Sigmoid colon (tissue), 7 donors: ENCODE measurements around the gene RSF1. TPM values are rescaled to one million over a fixed set of nuclear protein-coding genes. Genes with fewer than 3 reads are reported as not detected.

Experiments used
- DNase-seq: peaks from one replicate; pipeline ENCODE4 v3.0.0-alpha.2; 2019
- H3K27ac ChIP-seq, 4 donors: fragments of 200-600 bp; sonication (generic); one replicate each; pipeline ENCODE4 v1.5.1; 2016 to 2019; ENCODE audit warnings: mild to moderate bottlenecking in 1 of 4
- H3K27me3 ChIP-seq, 3 donors: fragments of 200-600 bp; sonication (generic); one replicate each; pipeline ENCODE4 v1.5.1; 2019; ENCODE audit warnings: mild to moderate bottlenecking in 1 of 3
- H3K36me3 ChIP-seq, 4 donors: fragments of 200-600 bp; sonication (generic); one replicate each; pipeline ENCODE4 v1.5.1; 2016 to 2019
- H3K4me1 ChIP-seq, 4 donors: fragments of 200-600 bp; sonication (generic); one replicate each; pipeline ENCODE4 v1.5.1; 2017 to 2019
- H3K4me3 ChIP-seq, 4 donors: fragments of 200-600 bp; sonication (generic); one replicate each; pipeline ENCODE4 v1.5.1; 2017 to 2019; ENCODE audit warnings: mild to moderate bottlenecking in 2 of 4, moderate library complexity in 1 of 4
- H3K9me3 ChIP-seq, 4 donors: fragments of 200-600 bp in 3 of 4; sonication (generic) in 3 of 4; one replicate each; pipeline versions ENCODE4 v1.5.1 to v1.6.1; 2013 to 2019
- EP300 ChIP-seq, 4 donors: sonication (generic); formaldehyde crosslinking; IDR thresholded peaks; one replicate each; pipeline ENCODE4 v1.6.1; 2017; ENCODE audit warnings: antibody characterized with exemption in 4 of 4
- POLR2A ChIP-seq, 2 donors: fragments of 450-650 bp; IDR thresholded peaks; one replicate each; pipeline ENCODE4 v1.6.1; 2016; ENCODE audit warnings: antibody characterized with exemption in 2 of 2, mild to moderate bottlenecking in 2 of 2, moderate library complexity in 2 of 2
- POLR2AphosphoS5 ChIP-seq, 4 donors: sonication (generic); formaldehyde crosslinking; IDR thresholded peaks; one replicate each; pipeline ENCODE4 v1.6.1; 2017; ENCODE audit warnings: antibody characterized with exemption in 4 of 4
- WGBS, 2 donors: extraction: QIAGEN DNeasy Blood & Tissue Kit; methylation state at CpG; one replicate each; pipeline ENCODE4 v1.1.7; 2013; 5-methylcytosine and 5-hydroxymethylcytosine counted together
- intact Hi-C: fragments of 100-400 bp; cut with DNase I; formaldehyde crosslinking; loops from one replicate; pipeline ENCODE4 v1.15.1; 2023
- polyA plus RNA-seq, 3 donors: library from polyadenylated mRNA; stranded (reverse); fragments of 200-250 nt; gene quantifications; one replicate each; pipeline ENCODE4 v1.2.3, GENCODE V29; 2013
- small RNA-seq, 3 donors: library from RNA; depleted of rRNA; stranded (forward); fragments of <200 nt; gene quantifications; one replicate each; pipeline ENCODE3, GENCODE V24; 2016
- total RNA-seq, 4 donors: library from RNA; depleted of rRNA; stranded (reverse); fragments of >200 nt; gene quantifications; one replicate each; pipeline ENCODE4 v1.1.0, GENCODE V29; 2016
- TF ChIP-seq, protein P1 (sequence below), 4 experiments: fragments of 450-650 bp in 3 of 4; fragments of 200-600 bp in 1 of 4; IDR thresholded peaks; one replicate each; pipeline ENCODE4 v1.5.1; 2016 to 2019; ENCODE audit warnings: antibody characterized with exemption in 4 of 4, mild to moderate bottlenecking in 3 of 4, moderate library complexity in 2 of 4
- donor health status: healthy with polysubstance abuse.
- donor health status: Bipolar disorder and iron deficiency.
- donor health status: healthy.

Gene RSF1
- total and polyA plus RNA-seq, 7 donors, result 9.6 to 90.7 (median 61.5) TPM

DNA sequence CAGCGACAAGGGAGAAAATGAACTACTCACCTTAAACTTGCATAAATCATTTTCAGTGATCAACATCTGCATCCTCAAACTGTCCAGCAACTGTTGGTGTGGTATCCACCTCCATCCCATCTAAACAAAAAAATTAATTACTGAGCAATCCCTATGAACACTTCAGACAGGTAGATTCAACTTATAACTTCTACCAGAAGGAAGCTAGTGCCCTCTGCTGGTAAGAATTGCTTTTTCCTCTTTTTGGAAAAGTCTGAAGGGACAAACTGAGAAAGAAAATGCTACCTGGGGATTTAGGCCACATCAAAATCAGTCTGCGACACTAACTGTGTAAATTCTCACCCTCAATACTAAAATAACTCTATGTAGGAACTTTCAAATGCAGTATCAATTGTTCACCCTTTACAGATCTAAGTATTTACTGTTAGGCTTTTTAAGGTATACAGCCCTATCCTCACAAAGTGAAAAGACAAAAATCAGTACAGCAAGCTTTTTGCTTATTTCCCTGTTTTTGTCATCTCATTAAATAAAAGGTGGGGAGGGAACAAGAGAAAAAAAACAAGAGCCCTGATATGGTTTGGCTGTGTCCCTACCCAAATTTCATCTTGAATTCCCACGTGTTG lies 200.8 kb downstream of the RSF1 start:
- no peak overlapping the region for H3K4me3 ChIP-seq
- no peaks in the 10 kb centered on the region for H3K9me3 ChIP-seq
- intact Hi-C loops, result no loop called here
- H3K27ac ChIP-seq, result no peak overlapping the region
- no peaks in the 10 kb centered on the region for H3K27me3 ChIP-seq
- H3K36me3 ChIP-seq, result peaks cover 15 to 95% (median 30%) of the 10 kb centered on the region in 4 donors
- DNase-seq, result no peak
- H3K4me1 ChIP-seq, result no peaks in the 10 kb centered on the region
- TF ChIP-seq POLR2A (IDR thresholded peaks at IDR 0.05) (no peak), EP300 (IDR thresholded peaks at IDR 0.05) (no peak)
- TF ChIP-seq, protein P1, sequence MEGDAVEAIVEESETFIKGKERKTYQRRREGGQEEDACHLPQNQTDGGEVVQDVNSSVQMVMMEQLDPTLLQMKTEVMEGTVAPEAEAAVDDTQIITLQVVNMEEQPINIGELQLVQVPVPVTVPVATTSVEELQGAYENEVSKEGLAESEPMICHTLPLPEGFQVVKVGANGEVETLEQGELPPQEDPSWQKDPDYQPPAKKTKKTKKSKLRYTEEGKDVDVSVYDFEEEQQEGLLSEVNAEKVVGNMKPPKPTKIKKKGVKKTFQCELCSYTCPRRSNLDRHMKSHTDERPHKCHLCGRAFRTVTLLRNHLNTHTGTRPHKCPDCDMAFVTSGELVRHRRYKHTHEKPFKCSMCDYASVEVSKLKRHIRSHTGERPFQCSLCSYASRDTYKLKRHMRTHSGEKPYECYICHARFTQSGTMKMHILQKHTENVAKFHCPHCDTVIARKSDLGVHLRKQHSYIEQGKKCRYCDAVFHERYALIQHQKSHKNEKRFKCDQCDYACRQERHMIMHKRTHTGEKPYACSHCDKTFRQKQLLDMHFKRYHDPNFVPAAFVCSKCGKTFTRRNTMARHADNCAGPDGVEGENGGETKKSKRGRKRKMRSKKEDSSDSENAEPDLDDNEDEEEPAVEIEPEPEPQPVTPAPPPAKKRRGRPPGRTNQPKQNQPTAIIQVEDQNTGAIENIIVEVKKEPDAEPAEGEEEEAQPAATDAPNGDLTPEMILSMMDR (IDR thresholded peaks at IDR 0.05), result peak in 3 of 4 experiments; percentile 44 to 57 (median 56)
- 83 to 85% methylated on average over 3 of the region's 3 CpGs for WGBS, 2 donors

GRCh38 chr11:77617892-77618291 lies 202.6 kb downstream of the RSF1 start:
- intact Hi-C loops, result no loop called here
- no peaks in the 10 kb centered on the region for H3K27me3 ChIP-seq
- peaks cover 11 to 93% (median 27%) of the 10 kb centered on the region in 4 donors for H3K36me3 ChIP-seq
- H3K4me3 ChIP-seq, result no peak overlapping the region
- WGBS, 2 donors, result 85 to 92% methylated on average over 3 of the region's 3 CpGs
- no peak overlapping the region for H3K27ac ChIP-seq
- H3K9me3 ChIP-seq, result no peaks in the 10 kb centered on the region
- no peaks in the 10 kb centered on the region for H3K4me1 ChIP-seq
- no peak for DNase-seq
- TF ChIP-seq POLR2AphosphoS5 (IDR thresholded peaks at IDR 0.05), result no peak
- TF ChIP-seq EP300 (IDR thresholded peaks at IDR 0.05), result no peak
- TF ChIP-seq POLR2A (IDR thresholded peaks at IDR 0.05), result no peak
- TF ChIP-seq, protein P1 (IDR thresholded peaks at IDR 0.05), result no peak

- Histone ChIP-seq H3K4me3 (no peak overlapping the region), H3K4me1 (no peaks in the 10 kb centered on the region), H3K36me3 (peaks cover 13 to 79% (median 23%) of the 10 kb centered on the region in 4 donors), H3K27me3 (no peaks in the 10 kb centered on the region), H3K9me3 (no peaks in the 10 kb centered on the region), H3K27ac (no peak overlapping the region)
- intact Hi-C loops, result no loop called here
- DNase-seq, result no peak
- TF ChIP-seq EP300 (IDR thresholded peaks at IDR 0.05) (no peak), POLR2A (IDR thresholded peaks at IDR 0.05) (no peak), POLR2AphosphoS5 (IDR thresholded peaks at IDR 0.05) (no peak)
- TF ChIP-seq, protein P1 (IDR thresholded peaks at IDR 0.05), result no peak
Observed at GRCh38 chr11:77611921-77612320, 208.6 kb downstream of the RSF1 start.

Small RNA genes within 50 kb of the gene (small RNA-seq; reads per million reads assigned to genes)
- 0 reads per million in 3 donors for gene RF00019

Other genes starting within 250 kb of the RSF1 start
- under 1 TPM in 3 of 4 donors, not detected in 1; 0.36 to 0.66 (median 0.54) TPM for gene AQP11, start 230.8 kb downstream of the RSF1 start, total RNA-seq
- gene AQP11, start 230.8 kb downstream of the RSF1 start, polyA plus RNA-seq, result 1 to 10 TPM; 1.7 to 2.4 (median 1.8) TPM
- gene CLNS1A, start 182.9 kb downstream of the RSF1 start, total RNA-seq, result 100 to 1,000 TPM in 1 of 4 donors, 10 to 100 TPM in 3; 45.5 to 157 (median 82.4) TPM
- gene CLNS1A, start 182.9 kb downstream of the RSF1 start, polyA plus RNA-seq, result 100 to 1,000 TPM in 1 of 3 donors, 10 to 100 TPM in 2; 88.3 to 113 (median 99.0) TPM
- 10 to 100 TPM; 29.1 to 66.7 (median 43.7) TPM for gene AAMDC, start 422 bp upstream of the RSF1 start, total RNA-seq
- 10 to 100 TPM; 36.4 to 85.3 (median 63.6) TPM for gene AAMDC, start 422 bp upstream of the RSF1 start, polyA plus RNA-seq
- gene INTS4, start 173.9 kb upstream of the RSF1 start, total RNA-seq, result 10 to 100 TPM; 26.3 to 32.1 (median 29.8) TPM
- gene INTS4, start 173.9 kb upstream of the RSF1 start, polyA plus RNA-seq, result 10 to 100 TPM; 11.1 to 17.8 (median 11.4) TPM
- gene KCTD14, start 202.6 kb upstream of the RSF1 start, total RNA-seq, result 1 to 10 TPM; 2.5 to 4.5 (median 2.6) TPM
- gene KCTD14, start 202.6 kb upstream of the RSF1 start, polyA plus RNA-seq, result 10 to 100 TPM; 11.6 to 22.8 (median 15.0) TPM
- gene THRSP, start 243.1 kb upstream of the RSF1 start, total RNA-seq, result 1 to 10 TPM in 1 of 4 donors, not detected in 3; 1.8 TPM
- gene THRSP, start 243.1 kb upstream of the RSF1 start, polyA plus RNA-seq, result 1 to 10 TPM in 1 of 3 donors, not detected in 2; 3.4 TPM